Colon (tissue), 2 donors: Measurements from ENCODE around the gene AFM.

Experiments
- FAIRE-seq: peaks from 2 replicates; lab custom pipeline; 2012; peaks lifted over from hg19 to GRCh38; lab: Jason Lieb, UNC
- donor health status: control.
- donor health status: control.

AFM gene, protein sequence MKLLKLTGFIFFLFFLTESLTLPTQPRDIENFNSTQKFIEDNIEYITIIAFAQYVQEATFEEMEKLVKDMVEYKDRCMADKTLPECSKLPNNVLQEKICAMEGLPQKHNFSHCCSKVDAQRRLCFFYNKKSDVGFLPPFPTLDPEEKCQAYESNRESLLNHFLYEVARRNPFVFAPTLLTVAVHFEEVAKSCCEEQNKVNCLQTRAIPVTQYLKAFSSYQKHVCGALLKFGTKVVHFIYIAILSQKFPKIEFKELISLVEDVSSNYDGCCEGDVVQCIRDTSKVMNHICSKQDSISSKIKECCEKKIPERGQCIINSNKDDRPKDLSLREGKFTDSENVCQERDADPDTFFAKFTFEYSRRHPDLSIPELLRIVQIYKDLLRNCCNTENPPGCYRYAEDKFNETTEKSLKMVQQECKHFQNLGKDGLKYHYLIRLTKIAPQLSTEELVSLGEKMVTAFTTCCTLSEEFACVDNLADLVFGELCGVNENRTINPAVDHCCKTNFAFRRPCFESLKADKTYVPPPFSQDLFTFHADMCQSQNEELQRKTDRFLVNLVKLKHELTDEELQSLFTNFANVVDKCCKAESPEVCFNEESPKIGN

GRCh38 chr4:73481358-73481757 is at the start of gene AFM:
Gene AFM, plus strand, starts transcription at chr4:73481745. Its CDS starts 31 bp downstream, at chr4:73481776.
- FAIRE-seq, result no peak

GRCh38 chr4:73431813-73432168 is 49.8 kb upstream of the AFM start:
- FAIRE-seq, result no peak

DNA sequence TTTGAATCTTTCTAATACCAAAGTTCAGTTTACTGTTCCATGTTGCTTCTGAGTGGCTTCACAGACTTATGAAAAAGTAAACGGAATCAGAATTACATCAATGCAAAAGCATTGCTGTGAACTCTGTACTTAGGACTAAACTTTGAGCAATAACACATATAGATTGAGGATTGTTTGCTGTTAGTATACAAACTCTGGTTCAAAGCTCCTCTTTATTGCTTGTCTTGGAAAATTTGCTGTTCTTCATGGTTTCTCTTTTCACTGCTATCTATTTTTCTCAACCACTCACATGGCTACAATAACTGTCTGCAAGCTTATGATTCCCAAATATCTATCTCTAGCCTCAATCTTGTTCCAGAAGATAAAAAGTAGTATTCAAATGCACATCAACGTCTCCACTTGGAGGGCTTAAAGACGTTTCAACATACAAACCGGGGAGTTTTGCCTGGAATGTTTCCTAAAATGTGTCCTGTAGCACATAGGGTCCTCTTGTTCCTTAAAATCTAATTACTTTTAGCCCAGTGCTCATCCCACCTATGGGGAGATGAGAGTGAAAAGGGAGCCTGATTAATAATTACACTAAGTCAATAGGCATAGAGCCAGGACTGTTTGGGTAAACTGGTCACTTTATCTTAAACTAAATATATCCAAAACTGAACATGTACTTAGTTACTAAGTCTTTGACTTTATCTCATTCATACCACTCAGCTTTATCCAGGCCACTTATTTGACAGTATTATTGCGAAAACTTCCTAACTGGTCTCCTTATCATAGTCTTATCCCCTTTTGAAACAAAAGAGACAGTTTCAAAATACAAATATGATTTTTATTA is 49.2 kb upstream of the AFM start:
- FAIRE-seq, result no peak

DNA sequence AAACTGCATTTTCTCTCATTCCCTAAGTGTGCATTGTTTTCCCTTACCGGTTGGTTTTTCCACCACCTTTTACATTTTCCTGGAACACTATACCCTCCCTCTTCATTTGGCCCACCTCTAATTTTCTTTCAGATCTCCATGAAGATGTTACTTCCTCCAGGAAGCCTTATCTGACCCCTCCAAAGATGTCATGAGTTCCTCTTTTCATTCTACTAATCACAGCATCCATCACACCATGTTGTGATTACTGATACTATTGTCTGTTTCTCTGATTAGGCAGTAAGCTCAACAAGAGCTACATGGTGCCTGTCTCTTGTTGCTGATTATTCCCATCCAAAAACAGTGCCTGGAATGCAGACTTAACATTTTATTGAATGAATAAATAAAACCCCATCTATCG is 48.4 kb upstream of the AFM start:
- no peak for FAIRE-seq

DNA sequence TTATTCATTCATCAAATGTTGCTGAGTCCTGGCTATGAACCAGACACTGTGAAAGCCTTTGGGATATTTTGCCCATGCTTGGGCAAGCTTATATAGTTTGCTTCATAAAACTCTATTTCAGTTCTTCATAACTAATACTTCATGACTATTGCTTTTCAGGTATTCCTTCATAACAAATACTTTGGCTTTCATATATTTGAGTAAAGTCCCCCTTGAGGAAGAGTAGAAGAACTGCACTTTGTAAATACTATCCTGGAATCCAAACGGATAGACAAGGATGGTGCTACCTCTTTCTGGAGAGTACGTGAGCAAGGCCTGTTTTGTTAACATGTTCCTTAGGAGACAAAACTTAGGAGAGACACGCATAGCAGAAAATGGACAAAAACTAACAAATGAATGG is 47.2 kb upstream of the AFM start:
- no peak for FAIRE-seq

DNA sequence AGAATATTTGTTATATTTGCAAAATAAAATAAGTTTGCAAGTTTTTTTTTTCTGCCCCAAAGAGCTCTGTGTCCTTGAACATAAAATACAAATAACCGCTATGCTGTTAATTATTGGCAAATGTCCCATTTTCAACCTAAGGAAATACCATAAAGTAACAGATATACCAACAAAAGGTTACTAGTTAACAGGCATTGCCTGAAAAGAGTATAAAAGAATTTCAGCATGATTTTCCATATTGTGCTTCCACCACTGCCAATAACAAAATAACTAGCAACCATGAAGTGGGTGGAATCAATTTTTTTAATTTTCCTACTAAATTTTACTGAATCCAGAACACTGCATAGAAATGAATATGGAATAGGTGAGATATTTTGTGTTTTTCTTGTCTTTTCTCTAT is 45.6 kb upstream of the AFM start, which contains the start of gene AFP:
Gene AFP (plus strand): TSS at position 238 of the 400 bp plus-strand sequence. CDS start 42 bp downstream, at position 280.
- FAIRE-seq, result no peak

DNA sequence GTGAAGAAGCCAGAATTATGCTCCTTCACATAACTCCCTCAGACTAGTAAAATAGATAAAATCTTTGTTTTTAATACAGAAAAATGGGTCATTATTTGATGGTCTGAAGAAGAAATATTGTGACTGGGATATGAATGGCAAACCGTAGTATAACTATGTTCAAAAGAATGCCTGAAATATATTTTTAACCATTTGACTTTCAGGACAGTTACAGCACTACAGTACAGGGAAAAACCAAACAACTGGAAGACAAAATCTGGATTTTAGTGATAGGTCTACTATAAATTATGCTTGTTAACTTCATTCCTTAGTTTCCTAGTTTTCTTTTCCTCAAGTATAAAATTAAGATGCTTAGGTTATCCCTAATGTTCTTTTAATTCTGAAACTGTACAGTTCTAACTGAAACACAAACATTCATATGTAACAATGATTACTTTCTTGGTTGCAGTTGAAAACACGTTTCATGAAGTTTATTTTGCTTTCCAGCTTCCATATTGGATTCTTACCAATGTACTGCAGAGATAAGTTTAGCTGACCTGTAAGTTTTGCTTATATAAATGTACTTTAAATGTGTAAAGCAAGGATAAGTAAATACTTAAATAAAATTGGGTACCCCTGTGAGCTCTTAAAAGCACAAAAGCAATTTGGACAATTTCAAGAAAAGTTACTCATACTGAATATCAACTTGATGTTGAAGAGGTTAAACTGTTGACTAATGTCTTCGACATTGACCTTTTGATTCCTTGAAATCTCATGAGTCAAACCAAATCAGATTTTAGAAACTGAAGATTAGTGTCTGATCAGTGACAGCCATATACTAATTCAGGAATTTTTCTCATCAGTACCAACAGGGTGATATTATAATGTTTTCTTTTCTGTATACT is 44.6 kb upstream of the AFM start:
- no peak for FAIRE-seq

- FAIRE-seq, result no peak
Measured at GRCh38 chr4:73437558-73437956, 44.0 kb upstream of the AFM start.

DNA sequence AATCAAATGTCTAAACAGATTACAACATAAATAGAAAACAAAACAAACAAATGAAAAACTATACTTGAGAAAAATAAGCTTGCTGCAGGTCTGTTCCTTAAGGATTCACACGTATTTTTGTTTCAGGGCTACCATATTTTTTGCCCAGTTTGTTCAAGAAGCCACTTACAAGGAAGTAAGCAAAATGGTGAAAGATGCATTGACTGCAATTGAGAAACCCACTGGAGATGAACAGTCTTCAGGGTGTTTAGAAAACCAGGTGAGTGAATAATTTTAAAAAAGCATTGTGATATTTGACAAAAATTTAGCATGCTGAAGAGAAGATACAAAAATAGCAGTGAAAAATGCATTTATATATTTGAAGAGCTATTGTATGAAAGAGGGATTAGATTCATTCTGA is 43.5 kb upstream of the AFM start:
- FAIRE-seq, result no peak

DNA sequence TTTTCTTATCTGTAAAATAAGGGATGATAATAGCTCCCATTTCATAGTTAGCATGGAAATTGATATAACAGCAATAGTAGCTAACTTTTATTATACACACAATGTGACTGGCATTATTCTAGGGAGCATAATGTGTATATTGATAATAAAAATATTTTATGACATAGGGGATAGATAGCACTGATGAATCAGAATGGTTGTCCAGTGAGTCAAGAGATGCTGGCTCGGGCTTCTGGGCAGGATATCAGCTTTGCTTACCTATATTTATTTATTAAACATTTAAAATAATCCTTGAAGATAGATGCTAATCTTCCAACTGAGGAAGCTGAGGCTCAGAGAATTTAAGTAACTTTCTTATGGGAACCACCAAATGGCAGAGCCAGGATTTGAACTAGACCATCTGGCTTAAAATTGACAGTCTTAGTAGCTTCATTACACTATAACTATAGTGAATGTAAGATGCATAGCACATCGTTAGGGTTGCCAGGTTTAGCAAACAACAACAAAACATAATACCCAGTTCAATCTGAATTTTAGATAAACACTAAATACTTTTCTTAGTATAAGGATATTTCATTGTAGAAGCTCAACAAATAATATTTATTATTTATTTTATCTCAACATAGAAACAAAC is 42.8 kb upstream of the AFM start:
- no peak for FAIRE-seq

GRCh38 chr4:73439445-73439844 is 42.1 kb upstream of the AFM start:
- no peak for FAIRE-seq

DNA sequence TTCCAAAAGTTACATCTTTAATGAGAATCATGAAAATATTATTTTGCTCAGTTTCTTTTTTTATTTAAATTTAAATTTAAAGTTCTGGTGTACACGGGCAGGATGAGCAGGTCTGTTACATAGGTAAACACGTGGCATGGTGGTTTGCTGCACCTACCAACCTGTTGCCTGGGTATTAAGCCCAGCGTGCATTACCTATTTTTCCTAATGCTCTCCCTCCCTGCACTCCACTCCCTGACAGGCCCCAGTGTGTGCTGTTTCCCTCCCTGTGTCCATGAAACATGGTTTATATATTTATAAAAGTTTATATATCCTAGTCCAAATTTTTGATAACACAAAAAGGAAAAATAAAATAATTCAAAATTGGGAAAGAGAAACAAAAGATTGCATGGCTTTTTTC is 41.6 kb upstream of the AFM start:
- FAIRE-seq, result no peak

- no peak for FAIRE-seq
Measured at GRCh38 chr4:73440653-73441052, 40.9 kb upstream of the AFM start.

DNA sequence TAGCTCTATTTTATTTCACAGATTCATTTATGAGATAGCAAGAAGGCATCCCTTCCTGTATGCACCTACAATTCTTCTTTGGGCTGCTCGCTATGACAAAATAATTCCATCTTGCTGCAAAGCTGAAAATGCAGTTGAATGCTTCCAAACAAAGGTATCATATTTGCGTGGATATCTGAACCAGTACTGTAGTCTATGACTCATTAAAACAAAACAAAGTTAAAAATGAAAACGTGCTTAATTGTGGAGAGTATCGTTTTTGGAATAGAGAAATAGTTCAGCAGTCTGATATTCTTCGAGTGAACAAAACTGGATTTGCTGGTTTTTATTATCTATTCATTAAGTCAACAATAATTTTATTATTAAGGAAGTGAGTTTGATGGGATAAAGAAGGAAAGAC is 39.3 kb upstream of the AFM start:
- no peak for FAIRE-seq

- no peak for FAIRE-seq
Measured at GRCh38 chr4:73443224-73443623, 38.3 kb upstream of the AFM start.

DNA sequence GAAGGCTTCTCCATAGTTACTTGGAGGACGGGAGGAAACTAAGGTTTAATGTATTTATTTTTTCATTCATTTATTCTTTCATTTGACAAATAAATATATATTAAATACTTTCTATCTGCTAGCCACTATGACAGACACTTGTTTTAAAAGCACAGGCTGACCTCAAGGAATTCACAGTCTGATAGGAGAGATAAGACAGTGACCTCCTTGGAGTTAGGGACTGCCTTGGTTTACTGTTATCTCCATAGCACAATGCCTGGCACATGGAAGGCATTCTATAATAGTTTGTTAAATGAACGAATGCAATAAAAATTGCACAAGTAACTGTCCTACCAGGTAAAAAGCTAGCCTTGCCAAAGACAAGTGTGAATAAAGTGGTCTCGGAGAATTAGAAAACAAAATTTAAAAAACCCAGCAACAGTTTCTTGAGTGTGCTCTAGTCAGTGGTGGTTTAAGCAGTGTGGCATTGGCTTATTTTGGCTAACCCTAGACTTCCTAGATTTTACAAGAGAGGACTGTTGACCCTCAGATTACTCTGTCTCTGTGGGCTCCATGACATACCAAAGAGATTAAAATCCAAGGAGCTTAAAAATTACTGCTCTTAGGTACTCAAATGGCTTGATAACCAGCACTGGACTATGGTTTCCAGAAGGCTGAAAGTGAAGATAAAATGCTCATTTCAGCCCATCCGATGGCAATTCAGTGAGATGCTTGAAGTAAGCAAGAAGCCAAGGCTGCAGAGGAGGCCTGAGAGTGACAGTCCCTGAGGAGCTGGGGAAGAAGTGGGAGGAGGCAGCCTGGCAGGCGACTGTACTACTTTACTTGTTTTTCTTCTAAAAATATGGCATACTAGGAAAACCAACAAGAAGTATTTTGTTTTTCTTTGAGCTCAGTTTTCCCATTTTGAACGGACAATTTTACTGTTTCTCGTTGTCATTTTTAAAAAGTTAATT is 35.9 kb upstream of the AFM start:
- no peak for FAIRE-seq

- no peak for FAIRE-seq
Measured at GRCh38 chr4:73446336-73446938, 35.1 kb upstream of the AFM start.

DNA sequence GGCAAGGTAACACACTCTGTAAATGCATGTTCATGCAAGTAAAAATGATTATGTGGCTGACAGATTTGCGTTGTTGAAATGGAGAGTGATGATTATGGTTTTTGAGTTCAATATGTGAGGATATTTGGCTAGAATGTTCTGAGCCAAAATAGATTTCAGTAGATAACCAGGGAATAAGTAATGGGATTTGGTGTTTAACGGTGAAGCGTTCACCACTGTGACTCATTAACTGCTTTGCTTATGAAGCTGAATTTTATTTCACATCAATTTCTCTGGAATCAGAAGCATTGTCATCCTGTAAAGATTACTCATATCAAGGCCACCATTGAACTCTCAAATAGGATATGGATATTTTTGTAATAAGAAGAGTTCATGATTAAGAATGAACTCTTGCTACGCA is 33.9 kb upstream of the AFM start:
- FAIRE-seq, result no peak

GRCh38 chr4:73448448-73449203 is 32.9 kb upstream of the AFM start:
- FAIRE-seq, result no peak
